Fibroblast of lung (primary cell): ENCODE results near the gene FRS3.

Source experiments
- EZH2 ChIP-seq: IDR thresholded peaks from 2 replicates; pipeline ENCODE4 v1.5.1; 2012; ENCODE audit warnings: low read length, control low read depth, mild to moderate bottlenecking; ENCODE audit errors: missing control alignments
- TF ChIP-seq, protein P1 (sequence below), 2 donors: IDR thresholded peaks in 1 of 2; conservative IDR thresholded peaks in 1 of 2; 1 replicate in 1 of 2; 2 replicates in 1 of 2; pipeline ENCODE4 v1.5.1; 2011 to 2012; ENCODE audit warnings: low read length in 2 of 2, control low read depth in 1 of 2, inconsistent platforms in 1 of 2, low read depth in 1 of 2, mild to moderate bottlenecking in 1 of 2

DNA sequence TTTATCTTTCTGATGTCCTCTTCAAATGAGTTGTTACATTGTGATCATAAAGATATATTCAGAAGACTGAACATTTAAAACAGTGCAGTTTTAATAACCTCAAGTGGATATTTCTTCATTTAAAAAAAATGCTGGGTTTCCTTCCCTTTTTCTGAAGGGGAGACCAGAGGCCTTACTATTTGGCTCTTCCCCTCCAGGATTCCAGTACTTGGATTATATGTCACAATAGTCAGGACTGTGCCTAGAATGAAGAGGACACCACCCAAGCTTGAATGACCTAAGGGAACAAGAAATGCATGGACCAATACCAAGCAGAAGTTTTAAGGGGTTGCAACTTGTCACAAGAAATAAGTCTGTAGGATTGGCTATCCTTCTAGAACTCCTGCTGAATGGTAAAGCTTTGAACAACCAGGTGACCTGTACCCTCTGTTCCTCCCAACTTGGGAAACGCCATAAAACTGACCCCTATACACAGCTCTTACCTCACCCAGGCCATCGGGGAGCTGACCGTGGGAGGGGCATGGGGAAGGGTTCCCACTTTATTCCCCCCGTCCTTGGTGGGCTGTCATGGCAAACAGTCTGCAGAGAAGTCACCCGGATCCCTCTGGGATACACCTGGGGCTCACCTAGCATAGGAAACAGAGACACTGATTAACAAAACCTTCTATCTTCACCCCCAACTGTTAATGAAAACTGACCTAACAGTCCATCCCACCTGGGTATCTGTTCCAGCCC lies 2.0 kb downstream of the FRS3 start:
- TF ChIP-seq, protein P1, sequence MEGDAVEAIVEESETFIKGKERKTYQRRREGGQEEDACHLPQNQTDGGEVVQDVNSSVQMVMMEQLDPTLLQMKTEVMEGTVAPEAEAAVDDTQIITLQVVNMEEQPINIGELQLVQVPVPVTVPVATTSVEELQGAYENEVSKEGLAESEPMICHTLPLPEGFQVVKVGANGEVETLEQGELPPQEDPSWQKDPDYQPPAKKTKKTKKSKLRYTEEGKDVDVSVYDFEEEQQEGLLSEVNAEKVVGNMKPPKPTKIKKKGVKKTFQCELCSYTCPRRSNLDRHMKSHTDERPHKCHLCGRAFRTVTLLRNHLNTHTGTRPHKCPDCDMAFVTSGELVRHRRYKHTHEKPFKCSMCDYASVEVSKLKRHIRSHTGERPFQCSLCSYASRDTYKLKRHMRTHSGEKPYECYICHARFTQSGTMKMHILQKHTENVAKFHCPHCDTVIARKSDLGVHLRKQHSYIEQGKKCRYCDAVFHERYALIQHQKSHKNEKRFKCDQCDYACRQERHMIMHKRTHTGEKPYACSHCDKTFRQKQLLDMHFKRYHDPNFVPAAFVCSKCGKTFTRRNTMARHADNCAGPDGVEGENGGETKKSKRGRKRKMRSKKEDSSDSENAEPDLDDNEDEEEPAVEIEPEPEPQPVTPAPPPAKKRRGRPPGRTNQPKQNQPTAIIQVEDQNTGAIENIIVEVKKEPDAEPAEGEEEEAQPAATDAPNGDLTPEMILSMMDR (conservative IDR thresholded peaks at IDR 0.05 in 1 of 2, IDR thresholded peaks at IDR 0.05 in 1 of 2; ENCODE audit: low read depth in 1 of 2, low read length in 2 of 2) = no peak
- TF ChIP-seq EZH2 = no peak
